ENCODE data around the gene YIPF7.
A peak's percentile ranks its signal among the peaks of the same experiment; 100 is the strongest.

The YIPF7 gene

DNA sequence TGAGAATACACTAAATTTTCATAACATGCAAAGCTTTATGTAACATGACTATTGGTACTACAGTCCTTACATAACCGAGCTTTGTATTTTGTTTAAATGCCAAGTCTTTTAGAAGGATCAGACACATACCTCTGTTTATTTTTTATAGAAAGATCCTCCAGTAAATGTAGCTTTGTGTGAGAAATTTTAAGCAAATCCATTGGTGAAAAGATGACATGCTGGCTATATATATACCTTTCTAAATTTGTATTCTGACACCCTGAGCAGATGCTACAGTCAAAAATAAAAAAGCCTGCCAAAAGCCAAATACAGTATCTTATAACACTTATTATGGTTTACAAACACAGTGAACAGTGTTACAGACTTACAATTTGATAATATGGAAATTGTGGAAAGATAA, at the start of gene YIPF7:
TSS of gene YIPF7 (minus strand) at position 201 of the 400 bp plus-strand sequence. CDS start 1,525 bp downstream, outside the sequence.
- no peaks in the 10 kb centered on the region for H3K36me3 ChIP-seq (ENCODE audit: insufficient read depth, low read length)

DNA sequence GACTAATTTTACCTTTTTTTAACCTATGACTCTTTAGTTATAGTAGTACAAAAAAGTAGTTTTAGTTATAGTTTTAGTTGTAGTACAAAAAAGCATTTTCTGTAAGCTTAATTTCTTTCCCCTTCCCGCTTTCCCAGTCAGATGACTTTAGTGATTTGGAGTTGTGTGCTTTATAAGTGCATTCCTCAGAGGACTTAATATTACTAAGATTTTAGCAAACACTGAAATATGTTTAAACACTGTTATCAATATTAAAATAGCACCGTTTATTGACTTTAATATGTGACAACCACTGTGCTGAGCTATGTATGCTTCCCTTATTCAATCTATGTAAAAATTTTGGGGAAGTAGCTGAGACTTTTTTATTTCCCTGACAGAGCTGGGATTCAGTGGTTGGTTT, 49.6 kb upstream of the YIPF7 start:
- H3K27me3 ChIP-seq (ENCODE audit: control insufficient read depth in 1 of 2, insufficient read depth in 2 of 2, low read length in 2 of 2), result no peaks in the 10 kb centered on the region
- peaks cover 53% of the 10 kb centered on the region for H3K36me3 ChIP-seq (ENCODE audit: insufficient read depth, low read length)
- no peak overlapping the region for H3K27ac ChIP-seq (ENCODE audit: low read depth, low read length)
- no peaks in the 10 kb centered on the region for H3K9me3 ChIP-seq (ENCODE audit: low read length)
- H3K4me1 ChIP-seq (ENCODE audit: insufficient read depth, low read length), result no peaks in the 10 kb centered on the region
- H3K9ac ChIP-seq (ENCODE audit: low read length), result no peak overlapping the region
- H3K4me3 ChIP-seq (ENCODE audit: low read depth in 1 of 2, low read length in 2 of 2), result no peak overlapping the region

More for the DNA sequence above, at the start of gene YIPF7:
- no peaks in the 10 kb centered on the region for H3K4me1 ChIP-seq (ENCODE audit: insufficient read depth, low read length)
- no peaks in the 10 kb centered on the region for H3K27me3 ChIP-seq (ENCODE audit: control insufficient read depth in 1 of 2, insufficient read depth in 2 of 2, low read length in 2 of 2)
- H3K27ac ChIP-seq (ENCODE audit: low read depth, low read length), result no peak within 1 kb of the TSS
- no peaks in the 10 kb centered on the region for H3K9me3 ChIP-seq (ENCODE audit: low read length)
- no peak within 1 kb of the TSS for H3K9ac ChIP-seq (ENCODE audit: low read length)
- H3K4me3 ChIP-seq (ENCODE audit: low read depth in 1 of 2, low read length in 2 of 2), result no peak within 1 kb of the TSS

DNA sequence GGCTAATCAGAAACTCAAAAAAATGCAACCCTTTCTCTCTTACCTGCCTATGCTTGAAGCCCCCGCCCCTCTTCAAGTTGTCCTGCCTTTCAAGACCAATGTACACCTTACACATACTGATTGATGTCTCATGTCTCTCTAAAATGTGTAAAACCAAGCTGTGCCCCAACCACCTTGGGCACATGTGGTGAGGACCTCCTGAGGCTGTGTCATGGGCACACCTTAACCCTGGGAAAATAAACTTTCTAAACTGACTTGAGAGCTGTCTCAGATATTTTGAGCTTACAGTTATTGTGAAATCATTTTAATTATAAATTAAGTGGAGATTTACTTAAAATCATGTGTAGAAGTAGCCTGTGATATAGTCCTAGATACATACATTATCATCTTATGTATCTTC, 49.0 kb upstream of the YIPF7 start:
- Histone ChIP-seq H3K27me3 (ENCODE audit: control insufficient read depth in 1 of 2, insufficient read depth in 2 of 2, low read length in 2 of 2) (no peaks in the 10 kb centered on the region), H3K36me3 (ENCODE audit: insufficient read depth, low read length) (peaks cover 59% of the 10 kb centered on the region), H3K4me3 (ENCODE audit: low read depth in 1 of 2, low read length in 2 of 2) (no peak overlapping the region), H3K4me1 (ENCODE audit: insufficient read depth, low read length) (no peaks in the 10 kb centered on the region), H3K27ac (ENCODE audit: low read depth, low read length) (no peak overlapping the region), H3K9me3 (ENCODE audit: low read length) (no peaks in the 10 kb centered on the region), H3K9ac (ENCODE audit: low read length) (no peak overlapping the region)

DNA sequence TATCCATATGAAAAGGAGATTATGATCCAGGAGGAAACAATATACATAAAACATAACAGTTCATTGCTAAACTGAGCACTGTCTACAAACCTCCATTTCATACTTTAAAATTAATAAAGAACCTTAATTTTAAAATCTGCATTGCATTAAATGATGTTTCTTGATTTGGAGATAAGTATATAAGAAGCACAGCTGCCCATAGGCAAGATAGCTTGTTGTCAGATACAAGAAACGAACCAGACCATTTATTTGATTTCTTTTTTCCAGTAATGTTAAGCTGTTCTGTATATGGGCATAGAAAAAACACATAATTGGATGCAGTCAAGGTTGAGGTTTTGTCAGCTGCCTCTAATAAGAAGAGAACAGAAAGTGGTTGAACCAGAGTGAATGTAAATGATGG, 33.2 kb upstream of the YIPF7 start:
- Histone ChIP-seq H3K27me3 (ENCODE audit: control insufficient read depth in 1 of 2, insufficient read depth in 2 of 2, low read length in 2 of 2) (no peaks in the 10 kb centered on the region), H3K9ac (ENCODE audit: low read length) (no peak overlapping the region), H3K36me3 (ENCODE audit: insufficient read depth, low read length) (peaks cover 37% of the 10 kb centered on the region), H3K9me3 (ENCODE audit: low read length) (no peaks in the 10 kb centered on the region), H3K4me3 (ENCODE audit: low read depth in 1 of 2, low read length in 2 of 2) (no peak overlapping the region), H3K27ac (ENCODE audit: low read depth, low read length) (no peak overlapping the region), H3K4me1 (ENCODE audit: insufficient read depth, low read length) (no peaks in the 10 kb centered on the region)

DNA sequence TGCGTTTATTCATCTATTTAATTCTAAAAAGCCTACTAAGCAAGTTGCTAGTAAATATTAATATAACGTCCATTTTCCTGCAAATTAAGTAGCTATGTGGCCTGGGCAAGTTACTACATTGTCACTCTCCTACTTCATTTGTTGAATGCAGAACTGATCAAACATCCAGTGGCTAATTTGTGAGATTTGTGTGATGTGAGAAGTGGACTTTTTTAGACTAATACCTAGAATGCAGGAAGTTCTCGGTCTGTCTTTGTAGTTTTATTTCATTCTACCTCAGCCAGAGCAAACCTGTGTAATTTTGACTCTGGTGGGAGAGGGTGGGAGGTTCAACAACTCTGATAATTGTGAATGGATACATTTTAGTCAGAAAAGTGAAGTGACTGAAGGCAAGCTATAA, 27.6 kb upstream of the YIPF7 start:
- Histone ChIP-seq H3K4me3 (ENCODE audit: low read depth in 1 of 2, low read length in 2 of 2) (peak overlapping the region; percentile 84 to 88), H3K9ac (ENCODE audit: low read length) (peak overlapping the region; percentile 81), H3K27ac (ENCODE audit: low read depth, low read length) (peak overlapping the region; percentile 62), H3K9me3 (ENCODE audit: low read length) (no peaks in the 10 kb centered on the region), H3K4me1 (ENCODE audit: insufficient read depth, low read length) (peaks cover 11% of the 10 kb centered on the region), H3K27me3 (ENCODE audit: control insufficient read depth in 1 of 2, insufficient read depth in 2 of 2, low read length in 2 of 2) (no peaks in the 10 kb centered on the region), H3K36me3 (ENCODE audit: insufficient read depth, low read length) (peaks cover 10% of the 10 kb centered on the region)

DNA sequence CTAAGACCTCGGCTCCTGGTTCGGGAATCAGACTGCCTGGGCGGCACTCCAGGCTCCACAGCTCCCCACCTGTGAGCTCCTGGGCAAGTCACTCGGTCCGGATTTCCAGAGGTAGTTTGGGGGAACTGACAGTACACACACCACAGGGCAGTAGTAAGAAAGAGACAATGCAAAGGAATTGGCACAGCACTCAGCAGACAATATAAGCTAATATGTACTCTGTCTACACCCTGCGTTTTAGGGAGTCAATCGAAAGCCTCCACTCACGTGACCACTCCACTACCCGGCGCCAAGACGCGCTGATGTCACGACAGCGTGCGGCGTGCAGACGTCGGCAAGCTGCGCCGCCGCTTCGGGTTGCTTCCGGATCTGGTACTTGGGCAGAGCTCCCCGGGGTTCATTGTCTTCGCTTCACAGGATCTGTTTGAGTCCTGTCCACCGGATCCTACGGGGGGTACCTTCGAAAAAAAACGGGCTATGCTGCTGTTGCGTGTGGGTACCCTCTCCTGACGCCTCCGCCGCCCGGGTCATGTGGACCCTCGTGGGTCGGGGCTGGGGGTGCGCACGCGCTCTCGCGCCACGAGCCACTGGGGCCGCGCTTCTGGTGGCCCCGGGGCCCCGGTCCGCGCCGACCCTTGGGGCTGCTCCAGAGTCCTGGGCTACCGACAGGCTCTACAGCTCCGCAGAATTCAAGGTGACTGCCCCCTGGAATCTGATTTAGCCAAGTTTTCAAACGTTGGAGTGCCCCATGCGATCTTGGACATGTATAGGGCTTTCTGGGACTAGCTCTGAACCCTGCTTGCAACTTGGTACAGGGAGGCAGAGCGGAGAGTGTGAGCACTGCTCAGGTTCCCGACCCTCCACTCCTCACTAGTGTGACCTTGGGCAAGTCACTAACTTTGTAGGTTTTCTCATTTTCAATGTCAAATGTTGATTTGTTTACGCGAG, 26.9 kb upstream of the YIPF7 start, which contains the start of gene GUF1:
TSS of gene GUF1 (plus strand) at position 327 of the 948 bp plus-strand sequence. CDS start at position 530, 203 bp downstream.
- Histone ChIP-seq H3K4me1 (ENCODE audit: insufficient read depth, low read length) (peaks cover 11% of the 10 kb centered on the region), H3K9ac (ENCODE audit: low read length) (peak within 1 kb of the TSS; percentile 81), H3K9me3 (ENCODE audit: low read length) (no peaks in the 10 kb centered on the region), H3K4me3 (ENCODE audit: low read depth in 1 of 2, low read length in 2 of 2) (peak within 1 kb of the TSS; percentile 84 to 88), H3K27me3 (ENCODE audit: control insufficient read depth in 1 of 2, insufficient read depth in 2 of 2, low read length in 2 of 2) (no peaks in the 10 kb centered on the region), H3K36me3 (ENCODE audit: insufficient read depth, low read length) (peaks cover 10% of the 10 kb centered on the region), H3K27ac (ENCODE audit: low read depth, low read length) (peak within 1 kb of the TSS; percentile 62)

DNA sequence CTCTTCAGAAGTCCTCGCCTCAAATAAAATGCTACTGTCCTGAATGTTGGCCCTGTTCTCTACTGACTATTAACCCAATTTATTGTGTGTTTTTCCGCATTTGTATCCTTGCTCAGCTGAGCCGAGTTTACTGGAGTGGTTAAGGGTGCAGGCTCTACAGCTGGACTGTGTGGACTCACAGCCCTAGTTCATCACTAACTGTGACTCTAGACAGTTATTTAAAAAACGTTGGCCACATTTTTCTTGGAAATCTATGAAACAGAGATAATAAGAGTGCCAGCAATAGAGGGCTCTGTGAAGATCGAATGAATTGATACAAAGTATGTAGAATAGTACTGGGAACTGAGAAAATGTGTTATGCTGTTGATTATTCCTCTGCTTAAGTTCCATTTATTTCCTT, 23.9 kb upstream of the YIPF7 start:
- H3K36me3 ChIP-seq (ENCODE audit: insufficient read depth, low read length), result no peaks in the 10 kb centered on the region
- H3K27me3 ChIP-seq (ENCODE audit: control insufficient read depth in 1 of 2, insufficient read depth in 2 of 2, low read length in 2 of 2), result no peaks in the 10 kb centered on the region
- peaks cover 11% of the 10 kb centered on the region for H3K4me1 ChIP-seq (ENCODE audit: insufficient read depth, low read length)
- H3K4me3 ChIP-seq (ENCODE audit: low read depth in 1 of 2, low read length in 2 of 2), result no peak overlapping the region
- H3K9me3 ChIP-seq (ENCODE audit: low read length), result no peaks in the 10 kb centered on the region
- no peak overlapping the region for H3K27ac ChIP-seq (ENCODE audit: low read depth, low read length)
- no peak overlapping the region for H3K9ac ChIP-seq (ENCODE audit: low read length)

DNA sequence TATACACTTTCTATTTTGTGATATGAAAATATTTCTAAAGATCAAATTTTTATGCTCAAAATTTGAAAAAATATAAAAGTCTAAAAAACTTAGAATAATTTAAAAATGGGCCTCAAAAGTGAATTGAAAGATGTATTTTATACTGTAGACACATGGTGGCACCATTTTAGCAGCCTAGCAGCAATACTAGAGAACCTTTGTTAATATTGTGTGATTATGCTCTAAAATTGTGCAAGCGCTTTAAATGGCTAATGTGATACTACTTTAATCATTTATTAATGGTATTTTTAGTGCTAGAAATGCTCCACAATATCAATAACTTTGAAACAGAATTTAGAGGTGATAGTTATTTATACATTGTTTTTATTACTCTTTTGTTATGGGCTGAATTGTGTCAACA, 23.0 kb upstream of the YIPF7 start:
- H3K9ac ChIP-seq (ENCODE audit: low read length), result no peak overlapping the region
- H3K4me3 ChIP-seq (ENCODE audit: low read depth in 1 of 2, low read length in 2 of 2), result no peak overlapping the region
- no peaks in the 10 kb centered on the region for H3K27me3 ChIP-seq (ENCODE audit: control insufficient read depth in 1 of 2, insufficient read depth in 2 of 2, low read length in 2 of 2)
- H3K36me3 ChIP-seq (ENCODE audit: insufficient read depth, low read length), result no peaks in the 10 kb centered on the region
- no peaks in the 10 kb centered on the region for H3K9me3 ChIP-seq (ENCODE audit: low read length)
- H3K27ac ChIP-seq (ENCODE audit: low read depth, low read length), result no peak overlapping the region
- H3K4me1 ChIP-seq (ENCODE audit: insufficient read depth, low read length), result peaks cover 11% of the 10 kb centered on the region

DNA sequence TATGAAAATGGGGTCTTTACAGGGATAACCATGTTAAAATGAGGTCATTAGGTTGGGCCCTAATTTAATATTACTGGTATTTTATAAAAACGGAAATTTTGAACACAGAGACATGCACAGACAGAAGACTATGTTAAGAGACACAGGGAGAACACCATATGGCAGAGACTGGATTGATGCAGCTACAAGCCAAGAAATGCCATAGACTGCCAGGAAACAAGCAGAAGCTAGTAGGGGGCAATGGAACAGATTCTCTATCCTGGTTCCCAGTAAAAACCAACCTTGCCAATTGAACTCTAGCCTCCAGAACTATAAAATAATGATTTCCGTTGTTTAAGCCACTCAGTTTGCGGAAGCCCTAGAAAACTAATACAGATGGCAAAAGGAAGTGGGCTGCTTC, 20.2 kb upstream of the YIPF7 start:
- no peak overlapping the region for H3K27ac ChIP-seq (ENCODE audit: low read depth, low read length)
- no peaks in the 10 kb centered on the region for H3K4me1 ChIP-seq (ENCODE audit: insufficient read depth, low read length)
- no peaks in the 10 kb centered on the region for H3K9me3 ChIP-seq (ENCODE audit: low read length)
- no peaks in the 10 kb centered on the region for H3K27me3 ChIP-seq (ENCODE audit: control insufficient read depth in 1 of 2, insufficient read depth in 2 of 2, low read length in 2 of 2)
- H3K9ac ChIP-seq (ENCODE audit: low read length), result no peak overlapping the region
- H3K36me3 ChIP-seq (ENCODE audit: insufficient read depth, low read length), result no peaks in the 10 kb centered on the region
- no peak overlapping the region for H3K4me3 ChIP-seq (ENCODE audit: low read depth in 1 of 2, low read length in 2 of 2)

DNA sequence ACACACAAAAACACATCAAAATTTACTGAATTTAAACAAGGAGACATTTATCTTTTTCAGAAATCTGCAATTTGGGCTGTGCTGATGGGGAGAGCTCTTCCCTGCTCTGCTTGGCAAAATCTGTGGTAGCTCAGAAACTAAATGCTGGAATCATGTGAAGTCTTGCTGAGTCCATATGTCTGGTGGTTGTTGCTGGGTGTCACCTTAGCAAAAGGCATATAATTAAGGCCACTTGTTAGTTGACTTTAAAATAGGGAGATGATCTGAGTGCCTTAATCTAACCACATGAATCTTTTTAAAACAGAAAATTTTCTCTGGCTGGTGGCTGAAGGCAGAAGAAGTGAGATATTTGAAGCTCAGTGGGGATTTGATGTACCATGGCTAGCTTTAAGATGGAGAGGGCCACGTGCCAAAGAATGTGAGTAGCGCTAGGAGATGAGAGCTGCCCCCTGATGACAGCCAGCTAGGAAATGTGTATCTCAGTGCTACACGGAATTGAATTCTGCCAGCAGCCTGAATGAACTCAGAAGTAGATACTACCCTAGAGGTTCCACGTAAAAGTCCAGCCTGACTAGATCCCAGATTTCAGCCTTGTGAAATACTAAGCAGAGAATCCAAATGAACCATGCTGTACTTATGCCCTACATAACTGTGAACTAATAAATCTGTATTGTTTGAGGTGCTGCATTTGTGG, 19.2 kb upstream of the YIPF7 start:
- H3K27ac ChIP-seq (ENCODE audit: low read depth, low read length), result no peak overlapping the region
- H3K27me3 ChIP-seq (ENCODE audit: control insufficient read depth in 1 of 2, insufficient read depth in 2 of 2, low read length in 2 of 2), result no peaks in the 10 kb centered on the region
- H3K9ac ChIP-seq (ENCODE audit: low read length), result no peak overlapping the region
- H3K36me3 ChIP-seq (ENCODE audit: insufficient read depth, low read length), result no peaks in the 10 kb centered on the region
- no peaks in the 10 kb centered on the region for H3K4me1 ChIP-seq (ENCODE audit: insufficient read depth, low read length)
- no peak overlapping the region for H3K4me3 ChIP-seq (ENCODE audit: low read depth in 1 of 2, low read length in 2 of 2)
- H3K9me3 ChIP-seq (ENCODE audit: low read length), result no peaks in the 10 kb centered on the region

DNA sequence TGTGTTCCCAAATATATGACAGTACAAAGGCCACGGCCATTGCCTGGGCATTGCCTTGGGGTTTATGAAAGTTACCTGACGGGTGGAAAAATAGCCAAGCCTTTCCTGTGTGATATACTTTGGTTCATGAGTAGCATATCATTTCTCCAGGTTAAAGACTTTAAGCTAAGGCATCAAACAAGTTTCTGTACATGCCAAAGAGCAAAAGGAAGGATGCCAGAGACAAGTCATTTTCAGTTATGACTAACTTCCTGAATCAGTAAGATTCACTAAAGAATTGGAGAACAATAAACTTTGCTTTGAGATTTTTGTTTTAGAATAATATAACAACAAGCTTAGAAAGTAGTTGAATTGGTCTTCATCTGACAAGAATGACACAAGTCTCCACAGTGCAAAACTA, 17.1 kb upstream of the YIPF7 start:
- no peak overlapping the region for H3K4me3 ChIP-seq (ENCODE audit: low read depth in 1 of 2, low read length in 2 of 2)
- H3K9me3 ChIP-seq (ENCODE audit: low read length), result no peaks in the 10 kb centered on the region
- no peak overlapping the region for H3K9ac ChIP-seq (ENCODE audit: low read length)
- H3K27me3 ChIP-seq (ENCODE audit: control insufficient read depth in 1 of 2, insufficient read depth in 2 of 2, low read length in 2 of 2), result no peaks in the 10 kb centered on the region
- no peaks in the 10 kb centered on the region for H3K4me1 ChIP-seq (ENCODE audit: insufficient read depth, low read length)
- H3K27ac ChIP-seq (ENCODE audit: low read depth, low read length), result no peak overlapping the region
- H3K36me3 ChIP-seq (ENCODE audit: insufficient read depth, low read length), result no peaks in the 10 kb centered on the region
